GM12878 (cell line): Measurements from ENCODE around the gene IRF4.

Experiments
- CTCF ChIP-seq, 3 experiments: IDR thresholded peaks in 2 of 3; conservative IDR thresholded peaks in 1 of 3; 2 replicates each; pipeline ENCODE4 v1.5.1; 2011; ENCODE audit warnings: low read depth in 3 of 3, low read length in 3 of 3, mild to moderate bottlenecking in 3 of 3, control low read depth in 2 of 3, moderate library complexity in 2 of 3, inconsistent platforms in 1 of 3, mixed read lengths in 1 of 3; ENCODE audit not compliant: control insufficient read depth in 2 of 3, insufficient read depth in 1 of 3; ENCODE audit errors: extremely low read depth in 1 of 3
- NFIC ChIP-seq: IDR thresholded peaks from 2 replicates; pipeline ENCODE4 v1.6.1; 2012; ENCODE audit warnings: low read depth, mild to moderate bottlenecking, inconsistent platforms, low read length, moderate library complexity

GRCh38 chr6:455835-456234 lies 64.3 kb downstream of the IRF4 start:
- TF ChIP-seq CTCF (IDR thresholded peaks at IDR 0.05 in 2 of 3, conservative IDR thresholded peaks at IDR 0.05 in 1 of 3; ENCODE audit: control insufficient read depth in 2 of 3, extremely low read depth in 1 of 3, insufficient read depth in 1 of 3, low read depth in 3 of 3, low read length in 3 of 3) (no peak), NFIC (no peak)
